DOHH2 (cell line): ENCODE measurements around the gene RNF26.

Experiments
- H3F3A ChIP-seq: fragments of 200-600 bp; sonication (generic), shearing (Covaris generic); 2 replicates; pipeline ENCODE4 v1.6.0; 2016; ENCODE audit warnings: antibody characterized with exemption, mild to moderate bottlenecking; ENCODE audit not compliant: control insufficient read depth, insufficient read depth
- H3K27ac ChIP-seq: fragments of 200-600 bp; sonication (generic); 2 replicates; pipeline ENCODE4 v1.5.1; 2014; ENCODE audit warnings: low read depth, mild to moderate bottlenecking, low read length, moderate library complexity
- H3K27me3 ChIP-seq: fragments of 200-600 bp; sonication (generic); 2 replicates; pipeline ENCODE4 v1.6.1; 2014; ENCODE audit warnings: mild to moderate bottlenecking, low read length, mixed read lengths; ENCODE audit not compliant: control insufficient read depth
- H3K36me3 ChIP-seq: fragments of 200-600 bp; sonication (generic); 2 replicates; pipeline ENCODE4 v1.6.1; 2014; ENCODE audit warnings: mild to moderate bottlenecking, low read length, moderate library complexity, mixed read lengths; ENCODE audit not compliant: control insufficient read depth
- H3K4me1 ChIP-seq: fragments of 200-600 bp; sonication (generic); 2 replicates; pipeline ENCODE4 v1.6.1; 2014; ENCODE audit warnings: mild to moderate bottlenecking, low read length, mixed read lengths; ENCODE audit not compliant: control insufficient read depth
- H3K4me2 ChIP-seq: fragments of 200-600 bp; sonication (generic); 2 replicates; pipeline ENCODE4 v1.6.0; 2014; ENCODE audit warnings: mild to moderate bottlenecking, low read length, moderate library complexity
- H3K4me3 ChIP-seq: fragments of 200-600 bp; sonication (generic); 2 replicates; pipeline ENCODE4 v1.5.1; 2014; ENCODE audit warnings: mild to moderate bottlenecking, low read length, mixed read lengths
- H3K79me2 ChIP-seq: fragments of 200-600 bp; sonication (generic); 2 replicates; pipeline ENCODE4 v1.6.1; 2014; ENCODE audit warnings: mild to moderate bottlenecking, low read length, mixed read lengths; ENCODE audit not compliant: control insufficient read depth
- H3K9me2 ChIP-seq: fragments of 200-600 bp; sonication (generic); replicated peaks from 2 replicates; pipeline ENCODE4 v1.6.1; 2014; ENCODE audit warnings: mild to moderate bottlenecking, low read length, mixed read lengths; ENCODE audit not compliant: control insufficient read depth
- H3K9me3 ChIP-seq: fragments of 200-600 bp; sonication (generic); 2 replicates; pipeline ENCODE4 v1.6.1; 2014; ENCODE audit warnings: antibody characterized with exemption, low read length, mixed read lengths; ENCODE audit not compliant: control insufficient read depth, insufficient read depth
- H4K20me1 ChIP-seq: fragments of 200-600 bp; sonication (generic); 2 replicates; pipeline ENCODE4 v1.6.0; 2014; ENCODE audit warnings: low read depth, mild to moderate bottlenecking, antibody characterized with exemption, low read length, moderate library complexity; ENCODE audit not compliant: control insufficient read depth, insufficient read depth
- CTCF ChIP-seq: fragments of 200-600 bp; sonication (generic); IDR thresholded peaks from one replicate; pipeline ENCODE4 v1.5.1; 2014; ENCODE audit warnings: antibody characterized with exemption, mild to moderate bottlenecking, low read depth, low read length; ENCODE audit not compliant: poor library complexity, severe bottlenecking
- EZH2phosphoT487 ChIP-seq: fragments of 200-600 bp; sonication (generic); IDR thresholded peaks from 2 replicates; pipeline ENCODE4 v1.6.1; 2017; ENCODE audit warnings: borderline replicate concordance, mild to moderate bottlenecking, antibody characterized with exemption, low read length, moderate library complexity, mixed read lengths

Gene RNF26

GRCh38 chr11:119324189-119324588 is 10.1 kb upstream of the RNF26 start:
- Histone ChIP-seq H3K4me2 (peak overlapping the region; percentile 41; the same call in 1 of the 2 replicates), H3K4me3 (no peak overlapping the region), H3K27ac (no peak overlapping the region), H3K9me3 (no peaks in the 10 kb centered on the region), H3K9me2 (no peaks in the 10 kb centered on the region), H3K79me2 (no peaks in the 10 kb centered on the region), H3K27me3 (no peaks in the 10 kb centered on the region), H4K20me1 (no peaks in the 10 kb centered on the region), H3K4me1 (peaks cover 49% of the 10 kb centered on the region), H3F3A (peaks cover 6% of the 10 kb centered on the region), H3K36me3 (no peaks in the 10 kb centered on the region)
- TF ChIP-seq CTCF, result no peak
- TF ChIP-seq EZH2phosphoT487, result no peak

- no peak overlapping the region for H3K4me2 ChIP-seq
- H3K27me3 ChIP-seq, result no peaks in the 10 kb centered on the region
- no peaks in the 10 kb centered on the region for H3K9me2 ChIP-seq
- H3K79me2 ChIP-seq, result no peaks in the 10 kb centered on the region
- no peak overlapping the region for H3K27ac ChIP-seq
- TF ChIP-seq EZH2phosphoT487 (no peak), CTCF (no peak)
- no peaks in the 10 kb centered on the region for H3F3A ChIP-seq
- H3K4me1 ChIP-seq, result peaks cover 8% of the 10 kb centered on the region
- H3K9me3 ChIP-seq, result no peaks in the 10 kb centered on the region
- H3K36me3 ChIP-seq, result no peaks in the 10 kb centered on the region
- no peak overlapping the region for H3K4me3 ChIP-seq
- H4K20me1 ChIP-seq, result no peaks in the 10 kb centered on the region
Observed at GRCh38 chr11:119329320-119329719, 5.0 kb upstream of the RNF26 start.

- Histone ChIP-seq H3K4me3 (no peak overlapping the region), H3K27ac (no peak overlapping the region), H3K27me3 (no peaks in the 10 kb centered on the region), H3K36me3 (peaks cover 7% of the 10 kb centered on the region; the same call in 1 of the 2 replicates), H3K79me2 (peaks cover 9% of the 10 kb centered on the region), H3K4me1 (peaks cover 11% of the 10 kb centered on the region), H3F3A (no peaks in the 10 kb centered on the region), H4K20me1 (no peaks in the 10 kb centered on the region), H3K9me2 (no peaks in the 10 kb centered on the region), H3K4me2 (no peak overlapping the region), H3K9me3 (no peaks in the 10 kb centered on the region)
- TF ChIP-seq EZH2phosphoT487, result no peak
- no peak for TF ChIP-seq CTCF
Observed at GRCh38 chr11:119330237-119330636, 4.1 kb upstream of the RNF26 start.
